HG03442 (cell line): ENCODE data around the gene PLD4.

Experiments used
- ATAC-seq: cut with Tn5 transposase; IDR thresholded peaks from one replicate; pipeline ENCODE4 v1.9.1; 2021; ENCODE audit warnings: mild to moderate bottlenecking, moderate library complexity; ENCODE audit not compliant: unreplicated experiment

The PLD4 gene

DNA sequence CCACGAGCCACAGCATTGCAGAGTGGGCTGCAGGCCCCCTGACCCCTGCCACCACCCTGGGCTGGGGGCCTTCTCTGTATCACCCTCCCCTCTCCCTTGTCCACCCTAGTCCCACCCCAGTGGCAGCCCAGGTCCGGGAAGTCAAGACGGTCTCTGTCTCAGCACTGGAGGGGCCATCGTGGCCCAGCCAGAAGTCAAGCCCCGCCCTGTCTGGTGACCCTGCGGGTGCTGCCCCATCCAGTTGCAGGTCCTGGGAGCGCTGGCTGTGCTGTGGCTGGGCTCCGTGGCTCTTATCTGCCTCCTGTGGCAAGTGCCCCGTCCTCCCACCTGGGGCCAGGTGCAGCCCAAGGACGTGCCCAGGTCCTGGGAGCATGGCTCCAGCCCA is 2.7 kb downstream of the PLD4 start:
- ATAC-seq = no peak

DNA sequence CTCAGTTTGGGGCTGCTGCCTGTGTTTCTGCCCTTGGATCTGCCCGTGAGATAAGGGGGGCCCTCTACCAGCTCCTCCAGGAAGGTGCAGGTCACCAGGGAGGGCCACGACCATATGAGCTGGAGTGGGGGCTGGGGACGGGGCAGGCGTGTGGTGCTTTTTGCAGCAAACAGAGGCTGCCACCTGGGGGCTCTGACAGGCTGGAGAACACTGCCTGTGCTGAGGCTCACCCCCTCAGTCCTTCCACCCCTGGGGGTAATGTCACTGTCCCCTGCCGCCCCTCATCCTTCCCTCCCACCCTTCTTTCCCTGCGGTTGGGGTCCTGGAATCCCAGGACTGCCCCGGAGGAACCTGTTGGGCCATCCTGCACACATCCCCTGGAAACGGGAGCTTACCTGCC is 3.2 kb downstream of the PLD4 start:
- ATAC-seq = no peak

DNA sequence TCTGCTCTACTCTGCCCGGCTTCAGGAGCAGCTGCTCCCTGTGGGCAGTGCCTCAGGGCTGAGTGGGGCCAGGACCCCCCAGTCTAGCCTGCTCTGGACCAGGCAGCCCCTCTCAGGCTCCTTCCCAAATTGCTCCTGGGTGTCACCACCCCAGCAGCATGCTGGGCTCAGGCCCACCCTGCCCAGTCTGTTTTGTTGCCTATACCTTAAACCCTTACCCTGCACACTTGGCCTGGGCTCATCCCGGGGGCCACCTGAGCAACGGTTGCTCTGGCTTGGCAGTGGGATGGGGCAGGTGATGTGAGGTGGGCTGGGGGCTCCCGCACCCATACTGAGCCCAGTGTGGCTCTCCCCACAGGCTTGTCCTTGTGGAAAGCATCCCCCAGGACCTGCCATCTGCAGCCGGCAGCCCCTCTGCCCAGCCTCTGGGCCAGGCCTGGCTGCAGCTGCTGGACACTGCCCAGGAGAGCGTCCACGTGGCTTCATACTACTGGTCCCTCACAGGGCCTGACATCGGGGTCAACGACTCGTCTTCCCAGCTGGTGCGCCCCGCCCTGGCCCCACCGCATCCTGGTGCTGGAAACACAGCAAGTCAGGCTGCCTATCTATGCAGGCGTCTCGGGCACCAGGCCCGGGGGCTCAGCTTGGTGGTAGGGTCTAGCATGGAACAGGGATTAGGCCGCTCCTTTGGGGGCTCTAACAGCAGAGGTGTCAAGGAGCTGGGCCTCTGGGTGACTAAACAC is 3.9 kb downstream of the PLD4 start:
- ATAC-seq = no peak

DNA sequence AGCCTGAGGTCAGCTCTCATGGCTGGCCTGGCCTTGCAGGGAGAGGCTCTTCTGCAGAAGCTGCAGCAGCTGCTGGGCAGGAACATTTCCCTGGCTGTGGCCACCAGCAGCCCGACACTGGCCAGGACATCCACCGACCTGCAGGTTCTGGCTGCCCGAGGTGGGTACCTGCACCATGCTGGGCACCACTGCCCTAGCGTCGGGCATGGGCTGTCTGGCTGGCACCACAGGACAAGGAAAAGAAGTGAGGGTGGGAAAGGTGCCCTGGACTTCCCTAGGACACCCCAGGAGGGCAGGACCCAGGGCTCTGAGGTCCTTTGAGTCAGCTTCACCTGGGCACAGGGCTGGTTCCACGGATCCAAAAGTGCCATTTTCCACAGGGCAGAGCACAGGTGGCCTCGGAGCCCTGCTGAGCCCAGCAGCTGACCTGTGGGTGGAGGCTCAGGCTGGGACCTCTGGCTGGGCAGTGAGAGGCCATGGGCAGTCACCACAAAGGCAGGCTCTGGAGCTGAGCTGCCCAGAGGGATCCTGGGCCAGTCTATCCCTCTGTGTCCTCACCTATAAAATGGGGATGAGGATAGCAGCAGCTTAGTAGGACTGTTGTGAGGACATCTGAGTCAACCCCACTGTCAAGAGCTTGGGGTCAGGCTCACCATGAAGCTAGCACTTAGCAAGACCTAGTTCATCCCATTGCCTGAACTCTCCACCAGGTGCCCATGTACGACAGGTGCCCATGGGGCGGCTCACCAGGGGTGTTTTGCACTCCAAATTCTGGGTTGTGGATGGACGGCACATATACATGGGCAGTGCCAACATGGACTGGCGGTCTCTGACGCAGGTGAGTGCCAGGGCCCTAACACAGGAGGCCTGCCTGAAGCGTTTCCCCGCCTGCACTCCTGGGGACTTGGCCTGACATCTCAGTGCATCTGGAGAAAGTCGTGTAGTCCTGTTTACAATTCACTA is 4.9 kb downstream of the PLD4 start:
- no peak for ATAC-seq

DNA sequence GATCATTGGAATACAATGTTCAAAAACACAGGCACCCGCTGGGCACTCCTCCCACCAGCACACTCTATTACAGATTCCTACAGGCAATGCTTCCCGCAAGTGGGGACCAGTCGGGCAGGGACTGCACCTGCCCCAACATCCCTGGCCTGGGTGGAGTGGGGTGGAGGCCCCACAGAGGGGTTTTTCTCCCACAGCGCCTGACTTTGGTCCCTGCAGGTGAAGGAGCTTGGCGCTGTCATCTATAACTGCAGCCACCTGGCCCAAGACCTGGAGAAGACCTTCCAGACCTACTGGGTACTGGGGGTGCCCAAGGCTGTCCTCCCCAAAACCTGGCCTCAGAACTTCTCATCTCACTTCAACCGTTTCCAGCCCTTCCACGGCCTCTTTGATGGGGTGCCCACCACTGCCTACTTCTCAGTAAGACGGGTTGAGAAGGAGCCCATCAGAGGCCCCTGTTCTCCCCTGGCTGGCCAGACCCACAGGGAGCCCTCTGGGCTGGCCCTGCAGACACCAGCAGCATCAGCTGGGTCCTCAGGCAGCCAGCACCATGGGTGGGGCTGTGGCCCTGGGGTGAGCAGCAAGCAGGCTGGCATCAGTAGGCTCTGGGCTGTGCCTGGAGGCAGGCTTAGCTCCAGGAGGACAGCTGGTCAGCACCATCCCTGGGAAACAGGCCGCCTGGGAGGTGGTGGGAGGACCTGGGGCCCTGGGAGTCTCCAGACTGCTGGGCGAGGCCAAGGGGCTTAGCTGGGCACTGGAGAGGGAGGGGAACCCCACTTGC is 6.0 kb downstream of the PLD4 start:
- no peak for ATAC-seq

DNA sequence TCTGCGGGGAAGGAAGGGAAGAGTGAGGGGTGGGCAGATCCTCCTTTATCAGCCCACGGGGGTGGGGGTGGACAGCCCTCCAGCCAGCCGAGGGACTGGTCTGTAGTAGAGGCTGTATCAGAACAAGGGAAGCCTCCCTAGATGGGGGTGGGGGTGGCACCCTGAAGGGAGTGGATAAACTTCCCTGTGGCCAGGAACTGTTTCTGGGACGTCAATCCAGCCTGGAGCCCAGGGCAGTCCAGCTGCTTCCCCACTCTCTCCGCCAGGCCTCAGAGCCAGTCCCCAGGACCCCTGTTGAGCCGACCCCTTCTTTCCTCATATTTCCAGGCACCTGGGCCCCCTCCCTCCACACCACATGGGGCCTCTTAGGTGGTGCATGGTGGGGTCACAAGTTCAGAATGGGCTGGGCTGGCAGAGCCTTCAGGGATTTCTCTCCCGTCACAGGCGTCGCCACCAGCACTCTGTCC is 6.7 kb downstream of the PLD4 start:
- ATAC-seq = no peak

GRCh38 chr14:104931771-104932675 is 7.3 kb downstream of the PLD4 start:
- no peak for ATAC-seq

GRCh38 chr14:104932676-104933631 is 8.3 kb downstream of the PLD4 start:
- peak; percentile 60 for ATAC-seq

DNA sequence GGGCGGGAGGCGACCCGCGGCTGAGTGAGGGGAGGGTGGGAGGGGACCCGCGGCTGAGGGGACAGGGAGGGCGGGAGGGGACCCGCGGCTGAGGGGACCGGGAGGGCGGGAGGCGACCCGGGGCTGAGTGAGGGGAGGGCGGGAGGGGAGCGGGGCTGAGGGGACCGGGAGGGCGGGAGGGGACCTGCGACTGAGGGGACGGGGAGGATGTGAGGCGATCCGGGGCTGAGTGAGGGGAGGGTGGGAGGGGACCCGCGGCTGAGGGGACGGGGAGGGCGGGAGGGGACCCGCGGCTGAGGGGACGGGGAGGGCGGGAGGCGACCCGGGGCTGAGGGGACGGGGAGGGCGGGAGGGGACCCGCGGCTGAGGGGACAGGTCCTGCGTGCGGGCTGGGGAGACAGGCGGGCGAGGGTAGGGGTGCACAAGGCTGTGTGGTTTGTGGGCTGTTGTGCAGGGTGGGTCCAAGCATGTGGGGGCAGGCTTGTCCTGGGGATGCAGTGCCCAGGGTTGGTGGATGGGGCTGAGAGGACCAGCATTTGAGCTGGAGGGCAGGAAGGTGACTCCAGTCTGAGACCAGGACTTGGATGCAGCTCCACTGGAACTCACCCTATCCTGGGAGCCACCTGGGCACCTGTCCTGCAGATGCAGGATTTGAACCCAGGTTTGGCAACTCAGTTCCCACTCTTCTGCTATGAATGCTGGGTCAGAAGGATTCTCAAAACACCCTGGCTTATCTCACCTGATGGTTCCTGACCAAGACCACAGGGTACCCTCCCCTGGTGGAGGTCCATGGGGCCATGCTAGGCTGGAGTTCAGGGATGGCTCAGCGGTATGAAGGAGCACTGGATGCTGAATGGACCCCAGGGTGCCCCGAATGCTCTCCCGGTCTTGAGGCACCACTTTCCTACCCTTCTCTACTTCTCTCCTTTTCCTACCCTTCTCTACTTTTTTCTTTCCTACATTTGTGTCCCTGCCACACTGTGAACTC is 9.4 kb downstream of the PLD4 start:
- ATAC-seq = no peak

- ATAC-seq = no peak
These were observed 10.5 kb downstream of the PLD4 start for GRCh38 chr14:104935026-104935650.

DNA sequence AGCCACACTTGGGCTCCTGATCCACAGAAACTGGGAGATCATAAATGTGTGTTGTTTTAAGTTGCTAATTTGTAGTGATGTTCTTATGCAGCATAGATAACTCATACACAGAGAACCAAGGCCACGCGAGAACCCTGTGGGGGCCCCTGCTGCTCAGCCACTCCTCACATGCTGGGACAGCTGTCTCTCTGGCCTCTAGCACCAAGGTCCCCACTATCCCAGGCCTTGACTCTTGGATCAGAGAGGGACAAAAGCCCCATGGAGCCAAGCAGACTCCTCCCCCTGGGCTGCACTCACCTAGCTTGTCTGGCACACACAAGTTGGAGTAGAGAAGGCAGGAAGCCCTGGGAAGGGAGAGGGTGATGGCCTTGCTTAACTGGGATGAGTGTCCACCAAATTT is 11.3 kb downstream of the PLD4 start:
- no peak for ATAC-seq

DNA sequence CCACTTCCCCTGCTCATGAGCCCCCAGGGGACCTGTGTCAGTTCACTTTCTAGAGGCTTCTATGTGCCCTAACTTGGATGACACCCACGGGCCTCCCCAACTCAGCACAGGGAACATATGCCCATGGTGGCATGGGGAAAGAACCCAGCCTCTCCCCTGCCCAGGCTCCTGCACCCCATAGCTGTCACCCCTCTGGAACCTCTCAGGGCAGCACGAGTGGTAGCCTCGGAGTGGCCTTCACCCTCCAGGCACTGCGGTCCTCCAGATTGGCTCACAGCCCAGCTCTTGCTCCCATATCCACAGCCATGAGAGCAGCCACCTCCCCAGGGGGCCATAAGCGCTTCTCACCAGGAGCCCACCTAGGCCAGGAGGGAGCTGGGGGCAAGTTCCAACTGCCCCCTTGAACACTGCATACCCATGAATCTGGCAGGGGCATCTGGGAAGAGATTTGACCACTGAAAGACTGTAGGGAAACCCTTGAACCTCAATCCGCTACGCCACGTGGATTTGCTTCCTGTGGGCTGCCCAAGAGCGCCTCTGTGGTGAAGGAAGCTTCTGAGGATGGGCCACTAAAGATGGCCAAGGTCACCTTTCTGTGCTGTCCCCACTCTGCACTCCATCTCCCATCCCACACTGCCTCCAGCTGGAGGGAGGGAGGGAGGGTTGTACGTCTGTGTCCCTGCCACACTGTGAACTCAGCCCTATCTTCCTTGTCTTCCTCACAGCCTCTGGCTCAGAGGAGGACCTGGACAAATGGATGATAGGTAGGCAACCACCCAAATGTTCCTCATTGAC is 11.9 kb downstream of the PLD4 start:
- ATAC-seq = no peak

GRCh38 chr14:104937161-104937560 is 12.5 kb downstream of the PLD4 start:
- ATAC-seq = no peak

DNA sequence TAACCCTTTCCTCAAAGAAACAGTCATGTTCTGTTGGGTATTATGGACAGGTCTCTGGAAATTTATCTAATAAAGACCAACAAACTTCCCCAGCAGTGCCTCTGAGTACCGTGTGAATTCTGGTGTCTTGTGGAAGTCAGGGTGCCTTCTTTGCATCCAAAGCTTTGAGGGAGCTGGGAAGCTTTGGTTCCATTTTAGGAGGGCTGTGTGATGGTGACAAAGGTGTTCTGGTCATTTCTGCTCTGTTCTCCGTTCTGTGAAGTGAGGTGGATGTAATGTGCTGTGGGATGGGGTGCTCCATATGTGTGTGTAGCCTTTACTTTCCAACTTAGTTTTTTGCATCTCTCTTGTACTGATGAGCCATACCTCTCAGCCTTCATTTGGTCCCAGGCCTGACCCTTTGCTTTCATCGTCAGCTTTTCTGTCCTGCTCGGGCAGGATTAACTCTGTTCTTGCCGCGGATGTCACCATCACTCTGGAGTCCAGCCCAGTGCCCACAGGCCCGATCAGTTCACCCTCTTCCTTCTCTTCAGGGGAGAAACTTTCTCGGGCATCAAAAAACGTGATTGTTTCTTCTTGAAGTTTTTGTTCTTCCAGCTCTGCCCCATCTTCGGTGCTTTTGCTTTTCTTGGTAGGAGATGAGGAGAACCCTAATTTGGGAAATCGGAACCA is 13.2 kb downstream of the PLD4 start:
- ATAC-seq = no peak

DNA sequence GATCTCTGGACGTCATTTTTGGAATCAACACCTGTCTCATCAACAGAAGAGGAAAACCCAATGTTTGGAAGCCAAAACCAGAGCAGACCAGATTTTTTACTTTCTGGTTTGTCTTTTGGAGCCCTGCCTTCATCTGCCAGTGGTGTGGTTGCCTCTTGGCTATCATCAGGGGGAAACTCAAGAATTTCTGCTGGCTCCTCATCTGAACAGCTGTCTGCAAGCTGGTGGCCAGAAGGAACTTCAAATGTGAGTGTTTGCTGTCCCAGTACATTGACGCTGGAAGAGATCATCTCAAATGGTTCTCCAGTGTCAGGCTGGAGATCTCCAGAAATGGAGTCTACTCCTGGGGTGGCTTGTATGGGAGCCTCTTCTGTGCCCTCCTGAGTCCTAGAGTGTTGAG is 13.8 kb downstream of the PLD4 start:
- no peak for ATAC-seq

DNA sequence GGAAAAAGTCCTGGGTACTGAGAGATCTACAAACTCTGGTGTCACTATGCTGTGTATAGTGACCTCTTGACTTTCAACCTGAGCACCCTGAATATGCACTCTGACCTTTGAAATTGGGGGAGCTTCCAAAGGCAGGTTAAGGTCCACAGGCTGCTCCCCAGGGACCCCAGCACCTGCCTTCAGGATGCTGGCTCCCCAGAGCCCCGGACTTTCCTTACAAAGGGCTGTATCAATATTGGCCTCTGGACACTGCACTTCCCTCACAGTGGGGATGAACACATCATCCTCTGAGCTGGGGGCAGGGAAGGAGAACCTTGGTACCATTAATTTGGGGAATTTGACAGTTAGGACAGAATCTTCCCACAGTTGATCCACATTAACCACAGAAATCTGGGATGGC is 14.3 kb downstream of the PLD4 start:
- no peak for ATAC-seq
